GM12875 (cell line): ENCODE measurements around the gene RNF212.

Experiments
- H3K4me3 ChIP-seq: one replicate; pipeline ENCODE4 v1.5.1; 2011; ENCODE audit warnings: low read depth, low read length, control low read depth
- CTCF ChIP-seq: IDR thresholded peaks from 2 replicates; pipeline ENCODE4 v1.5.1; 2011; ENCODE audit warnings: low read depth, mild to moderate bottlenecking, control low read depth, inconsistent platforms, low read length, moderate library complexity, borderline replicate concordance; ENCODE audit not compliant: insufficient read depth

Gene RNF212

DNA sequence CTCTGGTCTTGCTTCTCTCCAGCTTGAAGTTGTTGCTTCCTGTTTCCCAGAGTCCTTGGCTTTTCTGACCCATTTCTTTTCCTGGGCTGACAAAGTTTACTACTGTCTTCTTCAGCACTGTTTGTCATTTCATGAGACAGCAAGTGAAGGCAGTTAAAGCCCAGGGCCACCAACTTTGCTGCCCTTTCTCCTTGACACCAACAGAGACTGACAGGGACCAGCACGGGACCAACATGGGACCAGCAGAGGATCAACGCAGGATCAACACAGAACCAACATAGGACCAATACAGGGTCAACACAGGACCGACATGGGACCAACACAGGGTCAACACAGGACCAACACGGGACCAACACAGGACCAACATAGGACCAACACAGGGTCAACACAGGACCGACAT, 34.9 kb downstream of the RNF212 start:
- no peak for TF ChIP-seq CTCF
- no peak overlapping the region for H3K4me3 ChIP-seq

DNA sequence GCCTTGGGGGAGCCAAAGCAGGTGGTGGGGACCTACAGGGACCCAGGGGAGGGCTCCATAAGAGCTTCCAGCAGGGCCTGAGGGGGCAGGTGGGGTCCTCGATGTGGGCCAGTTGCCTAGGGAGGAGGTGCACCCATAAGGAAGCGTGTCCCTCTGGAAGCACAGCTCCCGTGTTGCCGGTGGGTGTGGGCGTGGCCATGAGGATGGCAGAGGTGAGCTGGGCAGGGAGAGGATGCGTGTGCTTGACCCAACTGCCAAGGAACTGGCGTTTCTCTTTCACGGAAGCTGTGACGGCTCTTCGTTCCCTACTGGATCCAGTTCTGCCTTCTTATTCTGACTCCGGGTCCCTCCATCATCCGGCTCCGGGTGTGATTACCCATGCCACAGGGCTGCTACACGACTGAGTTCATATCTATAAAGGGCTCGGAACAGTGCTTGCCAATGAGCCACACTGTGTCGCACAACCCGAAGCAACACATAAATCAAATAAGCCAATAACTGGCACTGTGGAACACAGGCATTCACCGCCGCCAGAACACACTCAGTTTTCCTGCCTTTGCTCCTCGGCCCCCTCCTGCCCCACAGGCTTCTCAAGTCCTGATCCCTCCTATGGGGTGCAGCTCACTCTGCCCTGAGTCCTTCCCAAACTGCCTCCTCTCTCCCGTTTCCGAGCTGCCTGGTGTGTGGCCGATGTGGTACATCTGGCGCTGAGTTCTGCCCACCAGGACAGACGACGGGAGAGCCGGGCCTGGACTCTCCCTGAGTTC, 35.5 kb downstream of the RNF212 start:
- TF ChIP-seq CTCF = no peak
- no peak overlapping the region for H3K4me3 ChIP-seq

DNA sequence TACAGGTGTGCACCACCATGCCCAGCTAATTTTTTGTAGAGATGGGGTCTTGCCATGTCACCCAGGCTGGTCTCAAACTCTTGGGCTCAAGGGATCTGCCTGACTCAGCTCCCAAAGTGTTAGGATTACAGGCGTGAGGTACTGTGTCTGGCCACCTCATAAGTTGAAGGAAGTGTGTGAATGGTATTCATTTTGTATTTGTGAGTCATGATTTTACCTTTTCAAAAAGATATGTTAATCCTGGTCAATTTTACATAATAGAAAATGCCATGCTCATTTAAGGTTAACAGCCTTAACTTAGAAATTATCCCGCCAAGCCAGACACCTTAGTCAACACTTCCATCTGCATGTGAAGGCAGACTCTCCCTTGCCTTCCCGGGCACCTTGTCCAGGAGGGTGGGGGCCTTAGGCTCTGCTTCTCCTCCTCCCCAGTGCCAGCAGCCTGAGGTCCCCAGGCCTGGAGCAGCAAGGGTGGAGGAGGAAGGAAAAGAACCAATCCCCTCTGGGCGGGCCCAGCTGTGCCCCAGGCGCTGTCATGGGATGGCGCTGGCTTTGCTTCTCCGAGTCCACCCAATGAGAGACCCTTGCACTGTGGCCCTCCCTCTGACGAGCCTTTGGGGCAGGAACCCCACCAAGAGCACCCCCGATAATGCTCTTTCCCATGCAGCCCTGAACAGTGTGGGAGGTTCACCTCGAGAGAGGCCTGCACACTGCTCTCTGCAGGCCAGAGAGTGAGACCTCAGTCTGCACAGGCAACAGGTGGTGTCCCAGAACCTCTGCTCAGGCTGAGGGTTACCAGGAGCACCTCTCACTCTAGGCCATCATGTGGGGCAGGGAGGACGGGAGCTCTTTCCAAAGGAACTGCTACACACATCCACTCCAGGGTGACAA, 37.3 kb downstream of the RNF212 start:
- no peak overlapping the region for H3K4me3 ChIP-seq
- TF ChIP-seq CTCF = no peak

GRCh38 chr4:1075225-1075624, 38.1 kb downstream of the RNF212 start:
- no peak for TF ChIP-seq CTCF

DNA sequence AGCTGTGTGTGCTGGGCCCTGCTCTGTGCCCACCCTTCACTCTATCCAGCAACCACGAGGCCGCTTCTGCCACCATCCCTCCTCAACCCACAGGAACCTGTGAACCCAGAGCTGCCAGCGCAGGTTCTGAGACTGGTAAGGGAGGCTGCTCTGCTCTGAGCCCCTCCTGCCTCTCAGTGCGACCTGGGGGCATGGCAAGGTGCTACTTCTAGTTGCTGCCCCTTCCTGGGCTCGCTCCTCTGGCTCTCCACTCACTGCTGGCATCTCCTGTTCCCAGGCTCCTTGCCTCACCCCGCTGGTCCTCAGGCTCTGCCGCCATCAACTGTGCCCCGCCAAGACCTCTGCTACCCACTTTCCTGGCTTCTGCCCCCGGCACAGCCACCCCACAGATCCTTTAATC, 39.3 kb downstream of the RNF212 start:
- no peak overlapping the region for H3K4me3 ChIP-seq
- TF ChIP-seq CTCF = no peak

More at GRCh38 chr4:1075225-1075624, 38.1 kb downstream of the RNF212 start:
- H3K4me3 ChIP-seq = no peak overlapping the region

- TF ChIP-seq CTCF = peak; percentile 61; the same call in 1 of the 2 replicates
- no peak overlapping the region for H3K4me3 ChIP-seq
Measured at GRCh38 chr4:1072830-1073446, 40.4 kb downstream of the RNF212 start.
